Colonic mucosa (tissue), 4 donors: ENCODE results near the gene FRMD5. TPM values are rescaled to one million over a fixed set of nuclear protein-coding genes. Genes with fewer than 3 reads are reported as not detected.

Experiments
- DNase-seq: peaks from one replicate; pipeline ENCODE4 v3.0.0-alpha.2; 2020
- H3K27ac ChIP-seq: fragments of 200-600 bp; one replicate; pipeline ENCODE4 v1.8.0; 2021
- H3K27me3 ChIP-seq: fragments of 200-600 bp; one replicate; pipeline ENCODE4 v1.8.0; 2021
- H3K36me3 ChIP-seq: fragments of 200-600 bp; one replicate; pipeline ENCODE4 v1.8.0; 2021
- H3K4me1 ChIP-seq: fragments of 200-600 bp; one replicate; pipeline ENCODE4 v1.8.0; 2021; ENCODE audit warnings: mild to moderate bottlenecking
- H3K4me3 ChIP-seq: fragments of 200-600 bp; one replicate; pipeline ENCODE4 v1.8.0; 2021
- H3K9ac ChIP-seq, 2 donors: one replicate each; pipeline ENCODE4 v1.7.0; 2013; ENCODE audit warnings: control low read depth in 2 of 2, low read depth in 2 of 2, low read length in 2 of 2
- H3K9me3 ChIP-seq: fragments of 200-600 bp; one replicate; pipeline ENCODE4 v1.8.0; 2021
- intact Hi-C: fragments of 100-400 bp; cut with DNase I; formaldehyde crosslinking; loops from one replicate; pipeline ENCODE4 v1.14.1; 2022
- total RNA-seq, 2 donors: library from RNA; stranded (reverse); fragmentation: NEBNext Ultra II Directional in 1 of 2; extraction: Animal tissue kit (Norgen Biotek cat#: 25700) in 1 of 2; gene quantifications; one replicate each; pipeline ENCODE4 v1.2.1, GENCODE V29; 2021
- TF ChIP-seq, protein P1 (sequence below): fragments of 200-600 bp; IDR thresholded peaks from one replicate; pipeline ENCODE4 v1.8.0; 2022; ENCODE audit warnings: antibody characterized with exemption, mild to moderate bottlenecking
- donor health status: healthy.
- donor health status: DM: no; HTN: no; CAD: no.
- donor health status: DM: no; HTN: no; CAD: no.

Gene FRMD5
- total RNA-seq, 2 donors from 2014 or later, result 2.9 to 3.4 TPM

DNA sequence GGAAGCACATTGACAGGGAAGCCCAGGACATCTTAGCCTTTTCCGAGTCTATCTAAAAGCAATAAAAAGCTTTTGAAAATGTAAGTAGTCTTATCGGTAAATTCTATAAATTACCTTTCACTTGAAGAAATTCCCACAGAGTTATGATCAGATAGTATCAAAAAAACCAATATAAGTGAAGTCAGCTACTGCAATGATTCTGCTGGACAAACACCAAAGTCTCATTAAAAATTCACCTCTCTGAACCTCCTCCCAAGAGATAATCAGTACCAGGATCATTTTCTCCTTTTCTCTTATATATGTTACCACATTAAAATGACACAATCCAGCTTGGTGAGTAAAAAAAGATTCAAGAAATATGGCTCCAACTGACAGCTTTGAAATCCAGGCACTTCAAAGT, 69.2 kb downstream of the FRMD5 start:
- DNase-seq, result no peak
- TF ChIP-seq, protein P1, sequence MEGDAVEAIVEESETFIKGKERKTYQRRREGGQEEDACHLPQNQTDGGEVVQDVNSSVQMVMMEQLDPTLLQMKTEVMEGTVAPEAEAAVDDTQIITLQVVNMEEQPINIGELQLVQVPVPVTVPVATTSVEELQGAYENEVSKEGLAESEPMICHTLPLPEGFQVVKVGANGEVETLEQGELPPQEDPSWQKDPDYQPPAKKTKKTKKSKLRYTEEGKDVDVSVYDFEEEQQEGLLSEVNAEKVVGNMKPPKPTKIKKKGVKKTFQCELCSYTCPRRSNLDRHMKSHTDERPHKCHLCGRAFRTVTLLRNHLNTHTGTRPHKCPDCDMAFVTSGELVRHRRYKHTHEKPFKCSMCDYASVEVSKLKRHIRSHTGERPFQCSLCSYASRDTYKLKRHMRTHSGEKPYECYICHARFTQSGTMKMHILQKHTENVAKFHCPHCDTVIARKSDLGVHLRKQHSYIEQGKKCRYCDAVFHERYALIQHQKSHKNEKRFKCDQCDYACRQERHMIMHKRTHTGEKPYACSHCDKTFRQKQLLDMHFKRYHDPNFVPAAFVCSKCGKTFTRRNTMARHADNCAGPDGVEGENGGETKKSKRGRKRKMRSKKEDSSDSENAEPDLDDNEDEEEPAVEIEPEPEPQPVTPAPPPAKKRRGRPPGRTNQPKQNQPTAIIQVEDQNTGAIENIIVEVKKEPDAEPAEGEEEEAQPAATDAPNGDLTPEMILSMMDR, result no peak
- H3K36me3 ChIP-seq, result no peaks in the 10 kb centered on the region
- H3K27ac ChIP-seq, result no peak overlapping the region
- H3K4me3 ChIP-seq, result no peak overlapping the region
- H3K9me3 ChIP-seq, result no peaks in the 10 kb centered on the region
- intact Hi-C loops, result no loop called here
- H3K9ac ChIP-seq, result no peak overlapping the region
- H3K27me3 ChIP-seq, result no peaks in the 10 kb centered on the region
- H3K4me1 ChIP-seq, result no peaks in the 10 kb centered on the region

GRCh38 chr15:44102675-44103254, 92.3 kb downstream of the FRMD5 start:
- H3K27ac ChIP-seq, result no peak overlapping the region
- H3K36me3 ChIP-seq, result no peaks in the 10 kb centered on the region
- intact Hi-C loops, result no loop called here
- H3K4me1 ChIP-seq, result no peaks in the 10 kb centered on the region
- no peaks in the 10 kb centered on the region for H3K9me3 ChIP-seq
- TF ChIP-seq, protein P1, result no peak
- H3K4me3 ChIP-seq, result no peak overlapping the region
- H3K27me3 ChIP-seq, result no peaks in the 10 kb centered on the region
- H3K9ac ChIP-seq, result no peak overlapping the region
- DNase-seq, result no peak

DNA sequence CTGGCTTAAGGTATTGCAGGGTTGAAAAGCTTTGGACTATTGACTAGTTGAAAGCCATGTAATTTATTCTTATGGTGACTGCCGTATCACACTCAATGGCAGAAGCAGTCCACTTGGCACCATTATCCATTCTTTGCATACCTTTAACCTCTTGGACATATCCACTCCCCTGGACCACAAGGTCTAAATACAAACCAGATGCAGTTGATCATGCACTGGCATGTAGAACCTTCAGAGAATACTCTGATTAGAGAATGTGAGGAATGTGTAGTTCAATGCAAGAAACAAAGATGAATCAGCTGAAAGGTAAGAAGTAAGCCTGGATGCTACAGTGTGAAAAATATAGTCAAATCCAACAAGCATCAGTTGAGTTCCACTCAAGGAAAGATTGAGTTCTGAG, 93.1 kb downstream of the FRMD5 start:
- intact Hi-C loops, result no loop called here

GRCh38 chr15:44101286-44101685, 93.8 kb downstream of the FRMD5 start:
- TF ChIP-seq, protein P1, result no peak
- Histone ChIP-seq H3K27me3 (no peaks in the 10 kb centered on the region), H3K9me3 (no peaks in the 10 kb centered on the region), H3K27ac (no peak overlapping the region), H3K4me3 (no peak overlapping the region), H3K36me3 (no peaks in the 10 kb centered on the region), H3K4me1 (no peaks in the 10 kb centered on the region), H3K9ac (no peak overlapping the region)
- no peak for DNase-seq
- intact Hi-C loops, result no loop called here

More for the DNA sequence above, 93.1 kb downstream of the FRMD5 start:
- Histone ChIP-seq H3K4me3 (no peak overlapping the region), H3K27ac (no peak overlapping the region), H3K36me3 (no peaks in the 10 kb centered on the region), H3K4me1 (no peaks in the 10 kb centered on the region), H3K9ac (no peak overlapping the region), H3K9me3 (no peaks in the 10 kb centered on the region), H3K27me3 (no peaks in the 10 kb centered on the region)
- TF ChIP-seq, protein P1, result no peak
- no peak for DNase-seq

DNA sequence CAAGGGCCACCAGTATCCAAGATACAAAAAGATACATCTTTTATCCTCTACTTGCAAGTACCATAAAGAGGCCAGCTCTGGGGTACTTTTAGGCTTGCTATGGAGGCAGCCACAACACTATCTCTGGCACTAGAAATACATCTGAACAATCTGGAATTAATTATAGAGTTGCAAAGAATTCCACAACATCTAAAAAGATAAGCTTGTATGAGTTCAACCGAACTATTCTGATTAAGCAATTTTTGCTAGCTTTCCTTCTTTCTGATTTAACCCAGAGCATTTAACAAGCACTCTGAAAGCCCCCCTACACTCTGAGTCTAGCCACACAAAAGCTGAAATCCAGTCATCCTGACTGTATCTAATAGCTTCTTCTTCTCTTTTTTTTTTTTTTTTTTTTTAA, 95.4 kb downstream of the FRMD5 start:
- Histone ChIP-seq H3K9ac (no peak overlapping the region), H3K27ac (no peak overlapping the region), H3K4me3 (no peak overlapping the region), H3K27me3 (no peaks in the 10 kb centered on the region), H3K36me3 (no peaks in the 10 kb centered on the region), H3K4me1 (no peaks in the 10 kb centered on the region), H3K9me3 (no peaks in the 10 kb centered on the region)
- DNase-seq, result no peak
- intact Hi-C loops, result no loop called here
- TF ChIP-seq, protein P1, result no peak
